Measurements from ENCODE around the gene NKTR. TPM values are rescaled to one million over a fixed set of nuclear protein-coding genes. Genes with fewer than 3 reads are reported as not detected.

NKTR gene
- total RNA-seq, 6 experiments from 2014 or later: 21.9 to 35.2 (median 28.4) TPM

DNA sequence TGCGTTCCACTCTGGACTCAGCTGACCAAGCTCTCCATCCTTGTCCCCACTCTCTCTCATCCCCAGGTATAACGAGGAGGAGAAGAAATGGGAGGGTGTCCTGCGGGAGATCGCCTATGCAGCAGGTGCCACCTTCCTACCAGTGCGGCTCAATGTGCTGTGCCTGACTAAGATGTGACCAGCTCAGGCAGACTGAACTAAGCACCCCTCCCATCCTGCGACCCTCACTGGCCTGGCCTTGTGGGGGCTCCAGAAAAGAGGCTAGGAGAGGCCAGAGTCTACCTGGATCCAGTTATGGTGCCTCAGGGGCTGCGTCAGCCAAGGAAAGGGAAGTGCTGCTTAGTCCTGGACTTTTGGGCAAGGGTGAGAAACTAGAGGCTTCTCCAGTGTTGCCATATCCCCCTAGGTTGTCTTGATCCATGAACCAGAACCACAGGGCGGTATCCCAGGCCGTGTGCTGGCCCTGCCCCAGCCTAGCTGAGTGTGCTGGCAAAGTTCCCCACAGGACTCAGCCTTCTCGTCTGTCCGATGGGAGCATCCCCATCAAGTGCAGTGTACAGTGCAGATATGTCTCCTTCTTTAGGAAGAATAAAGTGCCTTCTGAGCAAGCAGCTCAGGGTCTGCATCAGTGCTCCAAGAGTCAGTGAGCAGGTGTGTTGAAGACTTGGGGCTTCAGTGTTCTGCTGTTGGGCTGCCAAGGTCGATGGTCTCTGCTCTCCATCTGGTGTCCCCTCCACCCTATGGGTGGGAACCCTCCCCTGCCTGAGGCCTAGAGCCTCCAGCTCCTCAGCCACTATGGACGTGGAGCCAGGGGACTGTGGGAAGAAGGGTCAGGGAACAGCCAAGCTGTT lies 91.6 kb downstream of the NKTR start:
- Histone ChIP-seq H3K9me3 (no peaks in the 10 kb centered on the region), H3K4me1 (no peaks in the 10 kb centered on the region), H3K27ac (no peak overlapping the region), H3K27me3 (no peaks in the 10 kb centered on the region), H3K36me3 (no peaks in the 10 kb centered on the region), H3K4me3 (no peak overlapping the region)
- TF ChIP-seq POLR2A (IDR thresholded peaks at IDR 0.05): no peak
- 72% methylated on average over 6 of the region's 13 CpGs for WGBS (ENCODE audit: insufficient coverage, low coverage, low lambda C conversion rate, missing lambda C conversion rate)
- no peak for ATAC-seq
- intact Hi-C loops (cut with DNase I): no loop called here
- no peak for DNase-seq

DNA sequence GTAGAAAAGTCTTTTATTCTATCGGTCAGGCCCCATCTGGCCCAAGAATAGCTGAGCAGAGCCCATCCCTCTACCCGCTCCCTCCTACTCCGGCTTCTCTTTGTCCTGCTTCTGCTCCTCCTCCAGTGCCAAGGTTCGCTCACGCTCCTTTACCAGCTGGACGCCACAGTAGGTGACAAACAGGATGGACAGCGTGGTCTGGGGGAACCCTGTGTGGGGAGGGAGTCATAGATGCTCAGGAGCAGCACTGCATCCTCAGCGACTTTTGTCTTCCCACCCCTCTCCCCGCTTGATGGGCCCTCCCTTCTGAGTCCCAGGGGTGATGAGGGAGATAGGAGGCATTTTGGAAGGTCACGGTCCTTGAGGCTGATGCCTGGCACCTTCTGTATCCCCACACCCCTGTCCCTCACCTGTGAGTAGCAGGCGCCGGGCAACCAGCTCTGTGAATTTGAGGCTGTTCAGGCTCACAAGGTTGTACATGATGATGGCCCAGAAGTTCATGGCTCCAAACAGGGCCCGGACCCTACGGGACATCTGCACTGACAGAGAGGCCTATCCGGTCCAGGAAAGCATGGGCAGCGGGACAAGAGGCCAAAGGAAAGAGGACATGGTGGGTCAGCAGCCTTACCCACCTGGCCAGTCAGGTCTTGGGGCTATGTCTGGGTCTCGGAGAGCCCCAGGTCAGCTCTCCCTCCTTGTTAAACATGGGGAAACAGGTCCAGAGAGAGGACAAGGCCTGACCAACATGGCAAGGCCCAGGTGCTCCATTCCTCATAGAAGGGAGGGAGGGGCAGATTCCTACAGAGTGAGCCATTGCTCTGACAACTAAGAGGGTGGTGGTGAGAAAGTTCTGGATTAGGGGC lies 92.4 kb downstream of the NKTR start:
- 68% methylated on average over 5 of the region's 17 CpGs for WGBS (ENCODE audit: insufficient coverage, low coverage, low lambda C conversion rate, missing lambda C conversion rate)
- H3K27ac ChIP-seq: no peak overlapping the region
- no peak for DNase-seq
- intact Hi-C loops (cut with DNase I): no loop called here
- no peak overlapping the region for H3K4me3 ChIP-seq
- no peaks in the 10 kb centered on the region for H3K27me3 ChIP-seq
- H3K9me3 ChIP-seq: no peaks in the 10 kb centered on the region
- TF ChIP-seq, protein P1, sequence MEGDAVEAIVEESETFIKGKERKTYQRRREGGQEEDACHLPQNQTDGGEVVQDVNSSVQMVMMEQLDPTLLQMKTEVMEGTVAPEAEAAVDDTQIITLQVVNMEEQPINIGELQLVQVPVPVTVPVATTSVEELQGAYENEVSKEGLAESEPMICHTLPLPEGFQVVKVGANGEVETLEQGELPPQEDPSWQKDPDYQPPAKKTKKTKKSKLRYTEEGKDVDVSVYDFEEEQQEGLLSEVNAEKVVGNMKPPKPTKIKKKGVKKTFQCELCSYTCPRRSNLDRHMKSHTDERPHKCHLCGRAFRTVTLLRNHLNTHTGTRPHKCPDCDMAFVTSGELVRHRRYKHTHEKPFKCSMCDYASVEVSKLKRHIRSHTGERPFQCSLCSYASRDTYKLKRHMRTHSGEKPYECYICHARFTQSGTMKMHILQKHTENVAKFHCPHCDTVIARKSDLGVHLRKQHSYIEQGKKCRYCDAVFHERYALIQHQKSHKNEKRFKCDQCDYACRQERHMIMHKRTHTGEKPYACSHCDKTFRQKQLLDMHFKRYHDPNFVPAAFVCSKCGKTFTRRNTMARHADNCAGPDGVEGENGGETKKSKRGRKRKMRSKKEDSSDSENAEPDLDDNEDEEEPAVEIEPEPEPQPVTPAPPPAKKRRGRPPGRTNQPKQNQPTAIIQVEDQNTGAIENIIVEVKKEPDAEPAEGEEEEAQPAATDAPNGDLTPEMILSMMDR (IDR thresholded peaks at IDR 0.05): no peak
- TF ChIP-seq POLR2A (IDR thresholded peaks at IDR 0.05): no peak
- ATAC-seq: no peak
- H3K4me1 ChIP-seq: no peaks in the 10 kb centered on the region
- no peaks in the 10 kb centered on the region for H3K36me3 ChIP-seq

DNA sequence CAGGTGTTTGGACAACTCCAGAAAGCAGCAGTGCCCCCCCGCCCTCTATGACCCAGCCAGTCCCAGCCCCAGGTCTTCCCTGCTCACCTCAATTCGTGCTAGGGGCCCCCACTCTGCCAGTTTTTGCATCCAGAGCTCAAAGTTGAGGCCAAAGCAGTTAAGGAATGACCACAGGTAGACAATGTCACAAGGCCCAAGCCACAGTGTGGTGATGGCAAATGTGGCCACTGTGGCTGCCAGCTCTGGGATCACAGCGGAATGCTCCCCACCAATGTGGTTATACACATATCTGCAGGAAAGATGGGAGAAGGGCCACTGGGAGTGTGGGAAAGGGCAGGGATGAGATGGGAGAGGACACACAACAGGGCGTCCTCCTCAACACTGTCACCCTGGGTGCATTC lies 93.0 kb downstream of the NKTR start:
- intact Hi-C loops (cut with DNase I): no loop called here
- DNase-seq: no peak
- Histone ChIP-seq H3K36me3 (no peaks in the 10 kb centered on the region), H3K27ac (no peak overlapping the region), H3K4me3 (no peak overlapping the region), H3K4me1 (no peaks in the 10 kb centered on the region), H3K27me3 (no peaks in the 10 kb centered on the region), H3K9me3 (no peaks in the 10 kb centered on the region)
- no peak for TF ChIP-seq POLR2A (IDR thresholded peaks at IDR 0.05)
- TF ChIP-seq, protein P1 (IDR thresholded peaks at IDR 0.05): no peak
- WGBS (ENCODE audit: insufficient coverage, low coverage, low lambda C conversion rate, missing lambda C conversion rate): 0% methylated on average over 1 of the region's 4 CpGs
- ATAC-seq: no peak

DNA sequence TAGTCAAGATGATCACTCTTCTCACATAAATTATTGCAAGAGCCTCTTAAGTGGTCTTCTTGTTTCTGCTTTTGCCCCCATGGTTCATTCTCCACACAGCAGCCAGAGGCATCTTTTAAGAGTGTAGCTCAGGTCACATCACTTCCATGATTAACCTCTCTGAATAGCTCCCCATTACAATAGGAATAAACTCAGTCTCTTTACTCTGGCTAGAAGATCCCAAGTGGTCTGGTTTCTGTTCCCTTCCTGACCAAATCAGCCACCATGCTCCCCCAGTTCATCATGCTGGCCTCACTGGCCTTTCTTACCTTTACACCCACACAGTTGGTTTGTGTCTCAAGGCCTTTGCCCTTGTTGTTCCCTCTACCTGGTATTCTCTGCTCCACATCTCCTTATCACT lies 93.9 kb downstream of the NKTR start:
- H3K27me3 ChIP-seq: no peaks in the 10 kb centered on the region
- H3K4me1 ChIP-seq: no peaks in the 10 kb centered on the region
- no peaks in the 10 kb centered on the region for H3K9me3 ChIP-seq
- no peak overlapping the region for H3K4me3 ChIP-seq
- ATAC-seq: no peak
- no peak overlapping the region for H3K27ac ChIP-seq
- no peaks in the 10 kb centered on the region for H3K36me3 ChIP-seq
- intact Hi-C loops (cut with DNase I): no loop called here
- TF ChIP-seq, protein P1 (IDR thresholded peaks at IDR 0.05): no peak
- no peak for TF ChIP-seq POLR2A (IDR thresholded peaks at IDR 0.05)
- no peak for DNase-seq

Measured in right lobe of liver (tissue), 6 donors.